Urinary bladder (tissue), 4 donors: ENCODE results near the gene MRPS24. TPM values are rescaled to one million over a fixed set of nuclear protein-coding genes. Genes with fewer than 3 reads are reported as not detected.

Experiments
- DNase-seq: peaks from one replicate; pipeline ENCODE4 v3.0.0-alpha.2; 2015; ENCODE audit errors: extremely low spot score
- H3K27ac ChIP-seq: one replicate; pipeline ENCODE4 v1.5.1; 2013; ENCODE audit warnings: low read depth, mild to moderate bottlenecking, moderate library complexity
- H3K36me3 ChIP-seq: one replicate; pipeline ENCODE4 v1.6.1; 2013; ENCODE audit warnings: mild to moderate bottlenecking, moderate library complexity; ENCODE audit not compliant: insufficient read depth
- H3K4me1 ChIP-seq: one replicate; pipeline ENCODE4 v1.6.1; 2013; ENCODE audit warnings: mild to moderate bottlenecking, moderate library complexity; ENCODE audit not compliant: insufficient read depth
- H3K4me3 ChIP-seq: one replicate; pipeline ENCODE4 v1.5.1; 2013; ENCODE audit warnings: low read depth, low read length
- WGBS: extraction: QIAGEN DNeasy Blood & Tissue Kit; methylation state at CpG from one replicate; pipeline ENCODE4 v1.1.7; 2013; 5-methylcytosine and 5-hydroxymethylcytosine counted together
- polyA plus RNA-seq: library from polyadenylated mRNA; stranded (reverse); fragments of 200-250 nt; gene quantifications from one replicate; pipeline ENCODE4 v1.2.3, GENCODE V29; 2013
- total RNA-seq: library from RNA; depleted of rRNA; stranded (reverse); fragments of >200 nt; gene quantifications from one replicate; pipeline ENCODE4 v1.2.3, GENCODE V29; 2014
- donor health status: healthy with polysubstance abuse.
- donor health status: healthy.

MRPS24 gene
- total and polyA plus RNA-seq, 2 donors = 29.9 to 125 TPM

GRCh38 chr7:43888993-43889945, 20.0 kb upstream of the MRPS24 start:
- WGBS = 78% methylated on average over 7 of the region's 7 CpGs
- no peak overlapping the region for H3K27ac ChIP-seq
- H3K4me3 ChIP-seq = no peak overlapping the region
- H3K36me3 ChIP-seq = peaks cover 8% of the 10 kb centered on the region
- peaks cover 3% of the 10 kb centered on the region for H3K4me1 ChIP-seq
- DNase-seq = no peak

GRCh38 chr7:43884617-43885016, 15.3 kb upstream of the MRPS24 start:
- 87% methylated on average over 4 of the region's 4 CpGs for WGBS
- DNase-seq = no peak
- Histone ChIP-seq H3K36me3 (peaks cover 11% of the 10 kb centered on the region), H3K4me1 (peaks cover 3% of the 10 kb centered on the region), H3K4me3 (no peak overlapping the region), H3K27ac (no peak overlapping the region)

- H3K27ac ChIP-seq = no peak overlapping the region
- peaks cover 2% of the 10 kb centered on the region for H3K4me1 ChIP-seq
- peaks cover 11% of the 10 kb centered on the region for H3K36me3 ChIP-seq
- no peak overlapping the region for H3K4me3 ChIP-seq
- WGBS = 83% methylated on average over 4 of the region's 4 CpGs
- DNase-seq = no peak
Observed at GRCh38 chr7:43884209-43884608, 14.9 kb upstream of the MRPS24 start.

- peaks cover 12% of the 10 kb centered on the region for H3K36me3 ChIP-seq
Observed at GRCh38 chr7:43880596-43880995, 11.3 kb upstream of the MRPS24 start.

GRCh38 chr7:43879477-43879876, 10.2 kb upstream of the MRPS24 start:
- WGBS = 81% methylated on average over 2 of the region's 2 CpGs
- DNase-seq = no peak
- Histone ChIP-seq H3K36me3 (peaks cover 9% of the 10 kb centered on the region), H3K4me3 (no peak overlapping the region), H3K4me1 (no peaks in the 10 kb centered on the region), H3K27ac (no peak overlapping the region)

More at GRCh38 chr7:43880596-43880995, 11.3 kb upstream of the MRPS24 start:
- Histone ChIP-seq H3K4me3 (no peak overlapping the region), H3K4me1 (no peaks in the 10 kb centered on the region), H3K27ac (no peak overlapping the region)
- DNase-seq = no peak
- WGBS = 67% methylated on average over 5 of the region's 5 CpGs

GRCh38 chr7:43878867-43879266, 9.6 kb upstream of the MRPS24 start:
- H3K4me3 ChIP-seq = no peak overlapping the region
- no peak for DNase-seq
- no peak overlapping the region for H3K27ac ChIP-seq
- H3K4me1 ChIP-seq = no peaks in the 10 kb centered on the region
- WGBS = 80% methylated on average over 5 of the region's 5 CpGs
- peaks cover 5% of the 10 kb centered on the region for H3K36me3 ChIP-seq

- 90% methylated on average over 38 of the region's 38 CpGs for WGBS
- H3K27ac ChIP-seq = no peak overlapping the region
- H3K4me1 ChIP-seq = no peaks in the 10 kb centered on the region
- peaks cover 5% of the 10 kb centered on the region for H3K36me3 ChIP-seq
- H3K4me3 ChIP-seq = no peak overlapping the region
- DNase-seq = no peak
Observed at GRCh38 chr7:43877968-43878864, 8.9 kb upstream of the MRPS24 start.

GRCh38 chr7:43876976-43877745, 7.8 kb upstream of the MRPS24 start:
- Histone ChIP-seq H3K27ac (no peak overlapping the region), H3K4me1 (no peaks in the 10 kb centered on the region), H3K4me3 (no peak overlapping the region), H3K36me3 (peaks cover 5% of the 10 kb centered on the region)
- no peak for DNase-seq
- 91% methylated on average over 29 of the region's 29 CpGs for WGBS

GRCh38 chr7:43876241-43876640, 6.9 kb upstream of the MRPS24 start:
- Histone ChIP-seq H3K4me3 (no peak overlapping the region), H3K4me1 (no peaks in the 10 kb centered on the region), H3K36me3 (peaks cover 5% of the 10 kb centered on the region), H3K27ac (no peak overlapping the region)
- no peak for DNase-seq
- 90% methylated on average over 7 of the region's 7 CpGs for WGBS

GRCh38 chr7:43873300-43873699, 4.0 kb upstream of the MRPS24 start:
- DNase-seq = no peak
- H3K27ac ChIP-seq = peak overlapping the region; percentile 43

GRCh38 chr7:43872406-43873110, 3.2 kb upstream of the MRPS24 start:
- H3K4me3 ChIP-seq = no peak overlapping the region
- 33% methylated on average over 7 of the region's 7 CpGs for WGBS

More at GRCh38 chr7:43873300-43873699, 4.0 kb upstream of the MRPS24 start:
- Histone ChIP-seq H3K36me3 (peaks cover 2% of the 10 kb centered on the region), H3K4me1 (no peaks in the 10 kb centered on the region), H3K4me3 (no peak overlapping the region)
- WGBS = 74% methylated on average over 5 of the region's 5 CpGs

GRCh38 chr7:43871064-43871463, 1.7 kb upstream of the MRPS24 start:
- Histone ChIP-seq H3K36me3 (no peaks in the 10 kb centered on the region), H3K4me3 (no peak overlapping the region), H3K27ac (no peak overlapping the region), H3K4me1 (no peaks in the 10 kb centered on the region)
- DNase-seq = no peak
- WGBS = 90% methylated on average over 3 of the region's 3 CpGs

More at GRCh38 chr7:43872406-43873110, 3.2 kb upstream of the MRPS24 start:
- DNase-seq = no peak
- H3K4me1 ChIP-seq = no peaks in the 10 kb centered on the region
- peaks cover 1% of the 10 kb centered on the region for H3K36me3 ChIP-seq
- no peak overlapping the region for H3K27ac ChIP-seq
